Measurements from ENCODE around the gene WDR45. TPM values are rescaled to one million over a fixed set of nuclear protein-coding genes. Genes with fewer than 3 reads are reported as not detected.

WDR45 gene
- 49.0 and 55.9 TPM in 2 replicates for total RNA-seq

GRCh38 chrX:49079489-49080428, at the start of gene WDR45:
Gene WDR45, minus strand, starts transcription at chrX:49079887. Its CDS starts 1,792 bp downstream, at chrX:49078095.

DNA sequence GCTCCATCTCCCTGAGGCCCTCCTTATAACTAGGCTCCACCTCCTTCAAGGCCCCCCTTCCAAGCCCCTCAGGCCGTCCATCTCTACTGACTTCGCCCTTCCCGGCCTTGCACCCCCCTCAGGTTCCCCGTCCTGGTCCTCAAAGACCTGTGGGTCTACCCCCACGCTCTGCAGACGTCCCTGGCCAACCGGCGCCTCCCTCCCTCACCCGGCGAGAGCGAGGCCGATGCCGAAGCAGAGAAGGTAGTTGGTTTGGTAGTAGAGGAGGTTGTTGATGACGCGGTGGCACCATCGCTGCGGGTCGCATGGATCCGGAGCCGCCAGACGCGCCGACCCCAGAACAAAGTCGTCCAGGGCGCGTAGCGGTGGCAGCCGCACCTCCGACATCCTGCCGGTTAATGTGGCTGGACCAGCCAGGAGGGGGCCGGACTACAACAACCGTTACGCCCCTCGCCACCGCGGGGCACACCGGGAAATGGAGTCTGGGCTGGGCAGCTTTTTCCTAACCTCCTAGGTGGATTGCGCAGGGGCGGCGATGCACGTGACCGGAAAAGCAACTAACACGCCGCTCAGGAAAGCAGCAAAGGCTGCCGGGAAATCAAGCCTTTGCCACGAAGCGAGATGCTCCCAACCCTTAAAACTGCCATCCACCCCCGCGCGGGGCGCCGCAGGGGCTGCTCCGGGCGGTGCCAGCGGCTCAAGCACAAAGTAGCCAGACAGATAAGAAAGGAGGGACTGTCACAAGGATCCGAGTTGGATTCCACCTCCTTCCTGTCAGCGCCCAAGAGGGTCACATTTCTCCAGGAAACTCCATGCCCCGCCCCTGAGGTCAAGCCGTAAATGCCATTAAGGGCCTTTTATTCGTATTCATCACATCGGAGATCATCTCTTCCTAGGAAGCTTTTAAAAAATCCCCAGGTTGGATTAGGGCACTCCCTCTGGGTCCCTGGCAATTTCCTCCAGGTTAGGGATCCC, 5.8 kb downstream of the WDR45 start, which contains the start of gene PRAF2:
TSS of gene PRAF2 (minus strand) at position 402 of the 975 bp plus-strand sequence. CDS start at position 387, 15 bp downstream.

GRCh38 chrX:49058794-49059193, 20.9 kb downstream of the WDR45 start, which contains the start of gene CCDC120:
Gene CCDC120, plus strand, starts transcription at chrX:49058999. Its CDS starts 3,043 bp downstream, at chrX:49062042.

DNA sequence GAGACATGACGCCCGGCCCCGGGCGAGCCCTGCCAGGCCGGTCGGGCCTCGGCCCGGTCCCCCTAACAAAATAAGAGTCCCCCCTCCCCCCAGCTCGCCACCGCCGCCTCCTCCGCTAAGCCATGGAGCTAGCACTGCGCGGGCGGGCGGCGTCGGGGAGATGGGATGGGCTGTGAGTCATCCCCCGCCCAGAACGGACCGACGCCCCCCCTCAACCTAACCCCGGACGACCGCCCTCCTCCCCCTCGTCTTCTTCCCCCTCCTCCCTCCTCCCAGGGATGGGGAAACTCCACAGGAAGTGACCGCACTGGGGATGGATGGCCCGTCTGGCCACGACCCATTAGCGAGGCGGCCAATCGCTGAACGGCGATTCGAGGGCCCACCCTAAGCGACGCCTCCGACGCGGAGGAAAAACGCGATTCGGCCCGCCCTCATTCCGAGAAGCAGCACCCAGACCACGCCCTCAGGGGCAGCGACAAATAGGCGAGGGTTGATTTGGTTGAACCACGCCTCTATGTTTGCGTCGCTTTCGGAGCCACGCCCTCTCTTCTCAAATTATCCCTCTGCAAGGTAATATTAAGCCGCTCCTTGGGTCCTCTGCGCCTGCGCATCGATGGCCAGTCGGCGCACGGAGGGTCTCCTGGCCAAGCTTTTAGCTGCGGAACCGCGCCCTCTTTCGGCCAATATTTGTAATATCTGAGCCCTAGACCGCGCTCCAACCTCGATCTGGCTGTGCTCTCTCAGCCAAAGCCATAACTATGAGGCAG, 36.3 kb downstream of the WDR45 start, which contains the start of gene TFE3:
TSS of gene TFE3 (minus strand) at position 138 of the 767 bp plus-strand sequence. CDS start at position 7, 131 bp downstream.

Small RNAs within 50 kb of the gene (small RNA-seq; reads per million reads assigned to genes)
- gene RNU4-52P, result not detected

Other genes starting within 250 kb of the WDR45 start
- gene PCSK1N, start 244.3 kb downstream of the WDR45 start, total RNA-seq, result 0.13 and 0.32 TPM in 2 replicates
- gene TIMM17B, start 182.1 kb downstream of the WDR45 start, total RNA-seq, result 11.9 and 13.6 TPM in 2 replicates
- 28.2 and 30.1 TPM in 2 replicates for gene PQBP1, start 182.0 kb downstream of the WDR45 start, total RNA-seq
- 15.5 and 17.4 TPM in 2 replicates for gene SLC35A2, start 168.2 kb downstream of the WDR45 start, total RNA-seq
- 4.6 and 6.5 TPM in 2 replicates for gene PIM2, start 160.9 kb downstream of the WDR45 start, total RNA-seq
- 27.3 and 27.7 TPM in 2 replicates for gene OTUD5, start 122.3 kb downstream of the WDR45 start, total RNA-seq
- 0.39 and 0.43 TPM in 2 replicates for gene KCND1, start 108.0 kb downstream of the WDR45 start, total RNA-seq
- 10.8 and 11.7 TPM in 2 replicates for gene GRIPAP1, start 77.6 kb downstream of the WDR45 start, total RNA-seq
- gene TFE3, start 36.5 kb downstream of the WDR45 start, total RNA-seq, result 35.4 and 37.4 TPM in 2 replicates
- 0.91 and 1.5 TPM in 2 replicates for gene CCDC120, start 20.9 kb downstream of the WDR45 start, total RNA-seq
- gene PRAF2, start 5.9 kb downstream of the WDR45 start, total RNA-seq, result 11.7 and 14.0 TPM in 2 replicates
- 14.3 and 15.7 TPM in 2 replicates for gene GPKOW, start 43.8 kb upstream of the WDR45 start, total RNA-seq
- gene MAGIX, start 82.9 kb upstream of the WDR45 start, total RNA-seq, result 2.8 and 3.1 TPM in 2 replicates
- 53.6 and 66.4 TPM in 2 replicates for gene PLP2, start 92.0 kb upstream of the WDR45 start, total RNA-seq
- gene PRICKLE3, start 106.5 kb upstream of the WDR45 start, total RNA-seq, result 6.1 and 7.6 TPM in 2 replicates
- gene SYP, start 120.3 kb upstream of the WDR45 start, total RNA-seq, result 0.22 and 0.39 TPM in 2 replicates
- under 0.01 TPM in 1 of 2 replicates, not detected in the other for gene CACNA1F, start 153.5 kb upstream of the WDR45 start, total RNA-seq
- 10.5 and 11.6 TPM in 2 replicates for gene CCDC22, start 155.6 kb upstream of the WDR45 start, total RNA-seq
- gene FOXP3, start 184.8 kb upstream of the WDR45 start, total RNA-seq, result 0.13 TPM in 1 of 2 replicates, not detected in the other
- gene PPP1R3F, start 189.9 kb upstream of the WDR45 start, total RNA-seq, result 2.6 and 2.7 TPM in 2 replicates
- gene GAGE10, start 223.8 kb upstream of the WDR45 start, total RNA-seq, result not detected in 2 replicates
- gene GAGE12J, start 242.2 kb upstream of the WDR45 start, total RNA-seq, result not detected in 2 replicates

Data from articular chondrocyte of knee joint (primary cell).